ENCODE measurements around the gene SYK.

Gene SYK

GRCh38 chr9:90940280-90940679 is 138.7 kb downstream of the SYK start:
- Histone ChIP-seq H3K9ac (ENCODE audit: low read depth, low read length, poor library complexity, severe bottlenecking) (no peak overlapping the region), H2AFZ (ENCODE audit: low read length) (no peak overlapping the region), H3K4me1 (ENCODE audit: insufficient read depth, low read length, poor library complexity, severe bottlenecking) (no peaks in the 10 kb centered on the region), H3K79me2 (ENCODE audit: insufficient read depth, low read length) (no peaks in the 10 kb centered on the region), H3K4me2 (ENCODE audit: low read depth, low read length, poor library complexity, severe bottlenecking) (no peak overlapping the region), H3K36me3 (ENCODE audit: insufficient read depth, low read length) (no peaks in the 10 kb centered on the region), H3K27me3 (ENCODE audit: insufficient read depth, low read length, poor library complexity, severe bottlenecking) (no peaks in the 10 kb centered on the region), H3K4me3 (ENCODE audit: low read length, poor library complexity, severe bottlenecking) (no peak overlapping the region), H3K9me3 (ENCODE audit: insufficient read depth, low read depth, low read length) (no peaks in the 10 kb centered on the region), H4K20me1 (ENCODE audit: insufficient read depth, low read length, poor library complexity, severe bottlenecking) (no peaks in the 10 kb centered on the region), H3F3A (ENCODE audit: low read depth) (no peaks in the 10 kb centered on the region), H3K9me2 (replicated peaks; ENCODE audit: low read depth, low read length) (no peaks in the 10 kb centered on the region)
- no peak for TF ChIP-seq CTCF (conservative IDR thresholded peaks at IDR 0.05; ENCODE audit: low read length)
- no peak for TF ChIP-seq EZH2phosphoT487 (IDR thresholded peaks at IDR 0.05; ENCODE audit: borderline replicate concordance)

GRCh38 chr9:90941661-90942060 is 140.0 kb downstream of the SYK start:
- Histone ChIP-seq H3F3A (ENCODE audit: low read depth) (no peaks in the 10 kb centered on the region), H3K4me2 (ENCODE audit: low read depth, low read length, poor library complexity, severe bottlenecking) (no peak overlapping the region), H3K9me3 (ENCODE audit: insufficient read depth, low read depth, low read length) (no peaks in the 10 kb centered on the region), H4K20me1 (ENCODE audit: insufficient read depth, low read length, poor library complexity, severe bottlenecking) (no peaks in the 10 kb centered on the region), H3K9ac (ENCODE audit: low read depth, low read length, poor library complexity, severe bottlenecking) (no peak overlapping the region), H2AFZ (ENCODE audit: low read length) (no peak overlapping the region), H3K9me2 (replicated peaks; ENCODE audit: low read depth, low read length) (no peaks in the 10 kb centered on the region), H3K79me2 (ENCODE audit: insufficient read depth, low read length) (no peaks in the 10 kb centered on the region), H3K27me3 (ENCODE audit: insufficient read depth, low read length, poor library complexity, severe bottlenecking) (no peaks in the 10 kb centered on the region), H3K36me3 (ENCODE audit: insufficient read depth, low read length) (no peaks in the 10 kb centered on the region), H3K4me1 (ENCODE audit: insufficient read depth, low read length, poor library complexity, severe bottlenecking) (no peaks in the 10 kb centered on the region), H3K4me3 (ENCODE audit: low read length, poor library complexity, severe bottlenecking) (no peak overlapping the region)
- TF ChIP-seq CTCF (conservative IDR thresholded peaks at IDR 0.05; ENCODE audit: low read length) (no peak), EZH2phosphoT487 (IDR thresholded peaks at IDR 0.05; ENCODE audit: borderline replicate concordance) (no peak)

- Histone ChIP-seq H3K9me3 (ENCODE audit: insufficient read depth, low read depth, low read length) (no peaks in the 10 kb centered on the region), H2AFZ (ENCODE audit: low read length) (no peak overlapping the region), H4K20me1 (ENCODE audit: insufficient read depth, low read length, poor library complexity, severe bottlenecking) (no peaks in the 10 kb centered on the region), H3K4me1 (ENCODE audit: insufficient read depth, low read length, poor library complexity, severe bottlenecking) (no peaks in the 10 kb centered on the region), H3K27me3 (ENCODE audit: insufficient read depth, low read length, poor library complexity, severe bottlenecking) (no peaks in the 10 kb centered on the region), H3K36me3 (ENCODE audit: insufficient read depth, low read length) (no peaks in the 10 kb centered on the region), H3K9me2 (replicated peaks; ENCODE audit: low read depth, low read length) (no peaks in the 10 kb centered on the region), H3K79me2 (ENCODE audit: insufficient read depth, low read length) (no peaks in the 10 kb centered on the region), H3K9ac (ENCODE audit: low read depth, low read length, poor library complexity, severe bottlenecking) (no peak overlapping the region), H3F3A (ENCODE audit: low read depth) (no peaks in the 10 kb centered on the region), H3K4me2 (ENCODE audit: low read depth, low read length, poor library complexity, severe bottlenecking) (no peak overlapping the region), H3K4me3 (ENCODE audit: low read length, poor library complexity, severe bottlenecking) (no peak overlapping the region)
- TF ChIP-seq EZH2phosphoT487 (IDR thresholded peaks at IDR 0.05; ENCODE audit: borderline replicate concordance) (no peak), CTCF (conservative IDR thresholded peaks at IDR 0.05; ENCODE audit: low read length) (no peak)
These were observed 140.9 kb downstream of the SYK start for GRCh38 chr9:90942555-90942954.
